HG03064 (cell line): ENCODE measurements around the gene RELN.
"Not testable (repeated sequence)": the region's sequence is repeated elsewhere in the genome, so short reads cannot be mapped to it uniquely, and the experiment has no call there.

Source experiments
- ATAC-seq: cut with Tn5 transposase; IDR thresholded peaks from one replicate; pipeline ENCODE4 v1.9.1; 2021; ENCODE audit warnings: low read depth; ENCODE audit not compliant: unreplicated experiment

The RELN gene

DNA sequence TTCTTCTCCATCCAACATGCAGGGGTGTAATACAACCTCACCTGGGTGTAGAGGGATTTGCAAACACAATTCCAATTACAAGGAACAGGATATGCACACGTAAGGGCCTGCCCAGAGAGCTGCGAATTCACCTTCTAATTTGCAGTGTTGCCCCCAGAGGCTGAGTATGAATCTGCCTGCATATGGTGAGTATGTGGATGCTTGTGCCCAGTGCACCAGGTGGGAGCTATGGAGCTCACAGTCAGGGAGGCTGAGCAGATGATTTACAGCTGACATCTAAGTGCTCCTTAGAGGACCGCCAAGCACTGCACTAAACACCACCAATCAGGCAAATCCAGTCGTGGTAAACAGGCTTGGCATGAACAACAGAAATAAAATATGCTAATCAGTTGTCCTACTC, 132.0 kb downstream of the RELN start:
- ATAC-seq = no peak

DNA sequence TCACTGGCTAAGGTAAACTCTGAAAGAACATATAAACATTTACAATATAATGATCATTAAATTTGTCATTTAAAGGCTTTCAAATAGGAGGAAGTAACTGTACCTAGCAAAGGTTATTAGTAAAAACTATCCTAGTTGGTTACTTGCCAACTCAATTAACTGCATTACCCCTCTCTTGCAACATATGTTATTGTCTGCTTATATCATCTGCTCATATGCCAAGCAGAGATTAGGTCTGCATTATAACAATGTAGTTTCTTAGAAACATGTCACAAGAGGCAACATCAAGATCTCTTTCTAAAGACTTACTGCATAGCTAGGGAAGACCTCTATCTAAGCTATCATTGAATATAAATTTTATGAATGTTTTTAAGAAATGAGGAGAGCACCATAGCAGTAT, 132.5 kb downstream of the RELN start:
- ATAC-seq = no peak

DNA sequence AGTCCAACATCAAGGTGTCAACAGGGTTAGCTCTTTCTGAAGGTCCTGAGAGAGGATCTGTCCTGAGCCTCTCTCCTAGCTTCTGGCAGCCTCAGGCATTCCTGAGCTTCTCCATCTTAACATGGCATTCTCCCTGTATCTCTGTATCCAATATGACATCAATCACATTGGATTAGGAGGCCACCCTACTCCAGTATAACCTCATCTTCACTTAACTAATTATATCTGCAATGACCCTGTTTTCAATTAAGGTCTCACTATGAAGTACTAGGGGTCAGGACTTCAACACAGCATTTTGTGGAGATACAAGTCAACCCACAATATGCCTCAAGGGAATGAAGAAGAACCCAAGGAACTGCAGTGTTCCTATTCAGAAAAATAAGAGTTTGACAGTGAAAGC, 133.8 kb downstream of the RELN start:
- ATAC-seq = no peak

DNA sequence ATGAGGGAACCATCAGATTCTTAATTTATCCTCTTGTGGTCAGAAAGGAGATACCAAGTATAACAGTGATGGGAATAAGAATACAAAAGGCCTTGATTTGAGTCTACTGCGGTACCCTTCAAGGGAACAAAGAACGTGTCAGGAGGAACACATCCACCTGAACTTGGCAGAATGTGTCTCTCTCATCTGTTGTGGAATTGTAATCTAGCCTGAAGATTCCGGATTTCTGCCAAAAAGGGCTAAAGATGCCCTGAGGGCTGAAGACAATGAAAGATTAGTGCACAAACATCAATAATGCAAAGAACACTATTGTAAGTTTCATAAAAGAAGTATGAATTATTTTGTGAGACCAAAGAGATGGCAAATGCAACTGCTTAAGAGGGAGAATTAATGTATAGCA, 134.8 kb downstream of the RELN start:
- ATAC-seq = no peak

DNA sequence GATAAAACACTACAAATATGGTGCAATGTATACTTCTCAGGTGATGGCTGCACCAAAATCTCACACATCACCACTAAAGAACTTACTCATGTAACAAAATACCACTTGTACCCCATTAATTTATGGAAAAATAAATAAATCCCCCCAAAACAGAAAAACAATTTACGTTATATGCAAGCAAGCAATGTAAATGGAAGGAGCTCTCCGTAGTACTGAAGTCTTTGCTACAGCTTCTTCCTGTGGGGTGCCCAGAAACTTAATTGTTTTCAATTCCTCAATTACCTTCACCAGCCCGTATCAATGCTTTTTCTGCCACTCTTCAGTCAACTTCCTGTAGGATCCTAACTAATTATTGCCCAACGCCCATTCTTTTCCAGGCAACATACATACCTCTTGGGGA, 138.1 kb downstream of the RELN start:
- no peak for ATAC-seq

DNA sequence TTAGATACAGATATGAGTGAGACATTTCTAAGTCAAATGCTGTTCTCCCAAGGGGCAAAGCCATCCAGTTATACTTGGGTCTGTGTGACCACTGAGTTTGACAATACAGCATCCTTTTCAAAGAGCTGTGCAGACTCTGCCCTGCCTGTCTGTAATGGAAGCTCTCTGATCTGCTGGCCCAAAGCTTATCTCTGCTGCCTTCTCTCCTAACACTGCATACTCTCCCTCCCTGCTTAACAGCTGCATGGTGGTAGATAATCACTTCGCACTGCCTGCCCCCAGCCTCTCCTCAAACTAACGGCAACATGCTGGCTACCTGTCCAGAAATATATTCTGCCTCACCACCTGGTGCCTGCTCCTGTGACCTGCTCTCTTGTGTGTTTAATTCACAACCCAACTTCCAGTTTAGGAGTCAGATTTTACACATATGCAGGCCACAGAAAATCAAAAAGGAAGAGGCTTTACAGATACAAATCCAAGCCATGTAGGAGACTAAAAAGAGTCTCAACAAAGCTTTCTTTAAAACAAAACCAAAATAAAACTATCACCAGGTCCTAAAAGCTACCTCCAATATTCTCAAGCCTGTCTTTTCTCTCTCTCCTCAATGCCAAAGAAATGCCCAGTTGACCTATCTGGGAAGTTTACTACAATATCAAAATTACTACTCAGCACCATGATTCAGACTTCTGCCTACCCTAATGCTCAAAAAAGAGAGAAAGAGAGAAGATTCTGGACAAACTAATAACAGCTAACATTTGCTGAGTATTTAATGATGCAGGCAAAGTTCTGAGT, 145.6 kb downstream of the RELN start:
- ATAC-seq = no peak

DNA sequence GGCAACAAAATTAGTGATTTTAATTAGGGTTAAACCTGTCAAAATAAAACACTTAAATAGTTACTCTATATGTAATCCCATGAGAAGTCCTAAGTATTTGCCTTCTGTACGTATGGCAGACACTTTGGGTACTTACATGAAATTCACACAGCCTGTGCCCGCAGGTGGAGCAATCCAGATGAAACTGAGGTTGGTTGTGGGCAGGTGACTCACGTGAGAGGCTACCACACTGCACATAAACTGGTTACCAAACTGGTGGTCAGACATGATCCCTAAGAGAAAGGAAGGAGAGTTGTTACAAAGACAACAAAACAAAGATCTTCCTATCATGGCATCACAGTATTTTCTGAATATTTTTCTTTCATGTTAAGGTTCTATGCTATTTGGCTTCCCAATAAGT, 156.1 kb downstream of the RELN start:
- ATAC-seq = no peak

DNA sequence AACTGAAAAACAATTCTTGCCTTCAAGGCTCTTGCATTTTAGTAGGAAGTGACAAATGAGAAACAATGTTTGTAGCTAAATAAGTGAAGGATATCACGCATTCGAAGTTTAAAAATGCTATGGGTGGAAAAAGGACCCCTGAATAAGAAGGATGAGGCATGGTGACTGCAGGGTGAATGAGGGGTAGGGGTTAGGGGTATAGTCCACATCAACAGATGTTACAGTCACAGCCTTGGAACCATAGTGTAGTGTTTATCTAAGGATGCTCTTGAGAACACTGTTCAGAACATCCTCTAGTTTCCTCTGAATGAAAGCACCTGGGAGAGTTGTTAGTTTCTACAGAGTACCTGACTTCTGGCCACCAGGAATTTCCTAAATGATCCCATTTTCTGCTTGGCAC, 157.0 kb downstream of the RELN start:
- no peak for ATAC-seq

DNA sequence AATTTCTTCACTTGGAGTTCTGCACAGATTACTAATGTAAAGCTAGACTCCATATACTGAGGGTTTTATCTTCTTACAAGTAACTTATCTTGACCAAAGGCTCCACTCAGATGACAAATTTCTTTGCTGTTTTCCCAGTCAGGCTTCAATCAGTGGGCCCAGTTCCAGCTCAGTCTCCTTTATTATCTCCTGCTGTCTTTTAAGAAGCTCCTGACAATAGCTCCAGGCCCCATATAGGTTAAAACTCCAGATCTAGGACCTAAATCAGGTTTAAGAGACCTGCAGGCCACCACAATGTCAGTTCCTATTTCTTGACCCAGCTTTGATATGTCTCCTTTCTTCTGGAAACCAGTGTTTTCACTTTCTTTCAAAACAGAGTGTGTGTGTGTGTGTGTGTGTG, 165.2 kb downstream of the RELN start:
- no peak for ATAC-seq

DNA sequence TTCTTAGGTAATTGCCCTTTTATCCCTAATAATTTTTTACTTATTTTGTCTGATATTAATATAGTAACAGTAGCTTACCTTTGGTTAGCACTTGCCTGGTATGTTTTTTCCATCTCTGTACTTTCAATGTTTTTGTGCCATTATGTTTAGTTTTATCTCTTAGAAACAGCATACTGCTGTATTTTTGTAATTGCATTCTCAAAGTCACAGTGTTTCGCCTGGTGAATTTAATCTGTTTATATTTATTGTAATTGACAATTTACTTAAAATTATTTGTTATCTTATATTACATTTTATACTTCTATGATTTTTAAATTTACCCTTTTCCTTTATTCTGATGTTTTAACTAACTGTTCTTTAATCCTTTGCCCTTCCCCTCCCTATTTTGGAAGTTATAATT, 166.4 kb downstream of the RELN start:
- ATAC-seq = no peak

DNA sequence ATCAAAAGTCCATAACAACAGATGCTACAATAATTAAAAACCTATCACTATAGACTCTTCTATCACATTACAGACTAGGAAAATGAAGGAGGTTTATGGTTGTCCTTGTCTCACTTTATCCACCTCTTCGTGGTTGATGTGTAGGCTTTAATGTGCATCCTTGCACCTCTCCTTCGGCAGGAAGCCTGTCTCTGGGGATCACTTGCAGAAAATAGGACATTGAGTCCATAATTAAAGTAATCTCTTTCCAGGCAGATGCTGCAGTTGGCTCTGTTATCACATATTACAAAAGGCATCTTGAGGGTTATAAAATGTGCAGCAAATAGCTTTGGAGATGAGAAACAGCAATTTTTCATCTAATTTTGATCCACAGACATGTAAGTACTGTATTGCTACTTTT, 168.4 kb downstream of the RELN start:
- ATAC-seq = no peak

DNA sequence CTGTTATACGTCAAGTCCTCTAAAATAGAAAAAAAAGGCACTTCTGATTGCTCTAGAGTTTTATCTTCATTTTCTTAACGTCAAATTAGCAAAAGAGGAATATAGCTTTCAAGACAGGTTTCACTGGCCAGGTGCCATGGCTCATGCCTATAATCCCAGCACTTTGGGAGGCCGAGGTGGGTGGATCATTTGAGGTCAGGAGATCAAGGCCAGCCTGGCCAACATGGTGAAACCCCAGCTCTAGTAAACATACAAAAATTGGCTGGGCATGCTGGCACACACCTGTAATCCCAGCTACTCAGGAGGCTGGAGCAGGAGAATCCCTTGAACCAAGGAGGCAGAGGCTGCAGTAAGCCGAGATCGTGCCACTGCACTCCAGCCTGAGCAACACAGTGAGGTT, 173.5 kb downstream of the RELN start:
- not testable (repeated sequence) for ATAC-seq

DNA sequence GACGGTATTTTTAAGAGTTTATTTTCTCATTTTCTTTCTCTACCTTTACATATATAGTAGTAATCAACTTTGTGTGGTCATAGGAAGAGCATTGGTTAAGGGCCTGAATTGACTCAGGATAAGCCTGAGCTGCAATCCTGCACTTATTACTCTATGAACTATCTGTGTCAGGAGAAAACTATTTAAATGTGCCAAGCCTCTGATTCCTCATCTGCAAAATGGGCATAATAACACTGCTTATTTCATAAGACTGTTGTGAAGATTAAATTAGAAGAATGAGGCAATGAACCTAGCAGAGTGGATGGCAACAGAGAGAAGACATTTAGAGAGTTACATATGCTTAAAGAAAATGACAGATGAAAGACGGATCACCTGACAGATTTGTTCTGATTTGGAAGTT, 175.5 kb downstream of the RELN start:
- no peak for ATAC-seq

DNA sequence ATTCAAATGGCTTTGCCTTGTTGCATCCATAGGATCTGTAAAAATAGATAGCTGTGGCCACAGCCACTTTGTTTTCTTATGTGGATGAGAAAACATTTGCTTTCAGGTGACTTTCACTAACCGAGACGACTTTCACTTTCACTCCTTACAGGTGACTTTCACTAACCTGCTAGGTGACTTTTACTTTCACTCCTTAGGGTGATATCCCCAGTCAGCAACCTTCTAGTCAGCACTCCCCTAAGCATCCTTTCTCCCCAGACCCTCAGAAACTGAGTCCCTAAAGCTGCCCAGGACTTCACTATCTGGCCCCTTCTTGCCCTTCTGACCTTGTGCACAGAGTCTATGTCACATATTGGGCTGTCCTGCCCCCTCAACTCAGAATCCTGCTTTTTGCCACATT, 177.5 kb downstream of the RELN start:
- ATAC-seq = no peak

DNA sequence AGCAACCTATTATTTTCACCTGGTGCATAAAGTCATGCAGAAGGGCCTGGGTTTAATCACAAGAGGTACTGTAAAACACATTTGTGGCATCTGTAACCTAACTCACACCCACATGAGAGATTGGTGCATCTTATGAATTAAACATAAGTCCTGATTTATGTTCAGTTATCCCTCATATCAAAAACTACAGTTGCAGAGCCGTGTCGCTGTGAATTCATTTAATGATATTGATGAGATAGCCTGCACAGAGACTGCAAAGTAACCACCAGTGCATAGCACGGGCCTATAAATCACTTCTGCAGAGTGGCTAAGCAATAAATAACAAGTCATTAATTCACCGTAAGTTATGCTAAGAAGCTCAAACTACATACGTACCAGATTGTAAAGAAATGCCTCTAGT, 178.2 kb downstream of the RELN start:
- ATAC-seq = no peak

DNA sequence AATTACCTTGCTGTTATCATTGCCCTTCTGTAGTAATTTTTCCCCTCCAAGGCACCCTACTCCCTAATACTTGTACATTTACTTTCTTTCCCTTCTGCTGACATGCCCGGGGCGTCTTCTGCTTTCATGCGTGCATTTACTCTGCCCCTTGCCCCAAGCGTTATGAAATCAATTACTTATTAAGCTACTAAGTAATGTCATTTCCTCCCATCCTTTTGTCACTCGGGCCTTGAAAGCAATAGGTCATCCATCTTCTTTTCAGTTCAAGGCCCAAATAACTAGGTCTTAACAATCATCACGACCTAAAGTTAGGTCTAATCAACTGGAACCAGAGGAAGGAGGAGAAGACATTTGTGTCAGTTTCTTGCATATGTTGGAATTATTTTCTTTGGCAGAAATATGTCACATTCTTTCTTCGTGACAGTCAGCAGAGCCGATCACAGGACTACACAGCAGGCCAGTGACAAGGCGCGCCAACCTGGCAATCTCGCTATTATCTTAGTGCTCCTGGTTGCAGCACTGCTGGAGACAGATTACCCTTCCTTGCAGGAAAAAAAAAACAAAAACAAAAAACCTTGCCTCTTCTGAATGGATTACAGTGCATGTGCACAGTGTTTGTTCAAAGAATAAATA, 179.2 kb downstream of the RELN start:
- no peak for ATAC-seq

DNA sequence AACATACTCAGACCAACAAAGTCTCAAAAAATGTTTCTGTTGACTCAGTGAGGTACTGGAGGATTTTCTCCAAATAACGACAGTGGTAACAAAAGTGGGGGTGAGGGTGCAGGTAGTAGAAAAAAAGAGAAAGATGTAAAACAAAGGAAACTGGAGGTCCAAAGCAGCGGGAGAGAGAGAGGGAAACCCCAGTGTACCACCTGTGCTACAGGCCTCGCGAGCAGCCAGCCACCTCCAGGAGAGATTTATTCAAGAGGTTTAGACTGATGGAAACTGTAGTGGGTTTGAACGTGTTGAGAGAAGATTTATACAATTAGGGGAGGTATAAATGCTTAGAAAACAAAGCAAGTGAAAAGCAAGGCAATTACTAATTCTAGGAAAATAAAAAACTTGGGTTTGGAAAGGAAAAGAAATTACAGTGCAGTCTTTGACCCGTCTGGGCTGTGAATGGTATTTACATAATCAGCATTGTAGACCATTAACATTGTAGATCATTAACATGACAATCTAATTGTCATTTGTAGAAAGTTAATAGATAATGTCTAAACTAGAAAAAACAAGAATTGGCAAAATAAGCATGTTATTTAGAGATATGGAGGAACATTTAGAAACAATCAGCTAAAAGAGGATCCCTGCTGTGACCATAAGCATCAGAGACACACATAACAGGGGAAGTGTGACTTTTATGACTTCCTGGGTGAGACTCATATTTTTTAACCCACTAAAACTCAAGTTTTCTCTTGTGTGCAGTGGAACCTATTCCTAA, 180.0 kb downstream of the RELN start:
- no peak for ATAC-seq

DNA sequence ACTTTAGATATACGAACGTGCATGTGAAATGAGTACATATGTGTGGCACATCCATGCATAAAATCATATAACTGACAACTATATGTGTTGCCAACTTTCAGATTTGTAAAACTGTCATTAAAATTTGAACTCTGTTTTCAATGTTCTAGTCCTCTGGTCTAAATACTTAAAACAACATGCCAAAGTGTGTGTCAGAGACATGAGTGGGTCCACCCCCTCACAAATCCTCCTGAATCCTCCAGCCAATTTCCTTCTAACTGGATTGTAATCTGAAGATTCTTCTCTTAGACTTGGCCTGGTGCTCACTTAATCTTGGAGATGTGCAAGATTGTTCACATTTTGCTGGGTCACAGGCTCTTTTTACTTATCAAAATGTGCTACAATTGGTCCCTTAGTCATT, 184.1 kb downstream of the RELN start:
- ATAC-seq = no peak

DNA sequence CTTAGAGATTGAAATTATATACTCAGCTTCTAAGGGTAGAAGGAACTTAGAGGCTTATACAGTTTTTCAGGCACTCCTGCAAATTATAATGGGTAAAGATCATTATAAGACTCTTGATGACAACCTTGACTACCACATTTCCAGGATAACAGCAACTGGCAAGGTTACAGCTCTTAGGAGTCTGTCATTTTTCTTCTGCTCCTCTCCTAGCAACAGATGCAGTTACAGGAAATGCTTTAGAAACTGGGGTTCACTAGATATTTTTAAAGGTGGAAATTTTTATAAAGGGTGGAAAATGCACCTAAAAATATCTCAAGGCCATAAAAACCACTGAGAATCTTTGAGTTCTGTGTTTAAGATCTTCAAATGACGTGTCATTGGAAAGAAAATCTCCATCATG, 185.8 kb downstream of the RELN start:
- no peak for ATAC-seq

DNA sequence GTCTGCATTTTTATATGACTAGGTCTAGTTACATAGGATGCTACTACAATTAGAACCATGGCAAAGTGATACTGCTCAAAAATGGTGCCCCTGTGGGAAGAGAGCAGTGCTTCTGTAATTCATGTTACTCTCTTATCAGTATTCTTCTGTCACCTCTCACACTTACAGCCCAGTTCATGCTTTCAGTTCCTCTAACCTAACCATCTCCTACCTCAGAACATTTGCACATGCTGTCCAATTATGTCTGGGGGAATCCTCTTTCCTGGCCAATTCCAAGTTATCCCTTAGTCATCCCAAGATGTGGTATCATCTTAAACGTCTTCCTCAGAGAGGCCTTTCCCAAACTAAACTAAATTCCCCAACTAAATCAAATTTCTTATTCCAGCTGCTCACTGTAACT, 190.2 kb downstream of the RELN start:
- ATAC-seq = no peak

DNA sequence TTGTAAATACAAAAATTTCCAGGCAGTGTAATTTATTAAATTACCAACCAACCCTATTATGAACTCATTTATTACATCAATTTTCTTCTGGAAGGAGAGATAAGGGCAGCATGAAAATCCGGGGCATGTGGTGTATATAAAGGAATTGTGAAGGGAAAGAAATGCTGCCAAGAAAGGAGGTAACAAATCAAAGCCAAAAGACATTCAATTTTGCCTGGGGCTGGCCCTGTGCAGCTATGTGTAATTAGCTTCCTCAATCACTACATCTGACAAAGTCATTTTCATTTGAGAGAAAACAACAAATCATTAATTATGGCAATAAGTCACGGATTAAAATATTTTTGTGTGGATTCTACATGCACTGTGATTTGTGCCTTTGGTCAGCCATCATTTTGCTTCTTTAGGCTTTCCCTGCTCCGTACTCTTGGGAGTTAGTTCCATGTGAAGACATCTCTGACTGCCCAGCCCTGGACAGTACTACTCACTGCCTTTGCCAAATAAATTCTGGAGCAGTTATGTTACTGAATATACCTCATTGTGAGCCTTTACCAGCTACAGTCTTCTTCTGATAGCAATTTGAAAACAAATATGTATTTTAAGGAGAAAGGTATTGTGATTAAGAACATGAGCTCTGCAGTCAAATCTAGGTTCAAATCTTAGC, 191.7 kb downstream of the RELN start:
- ATAC-seq = no peak
